HTERT RPE-1 (cell line): Measurements from ENCODE around the gene SAMD4A.

Source experiments
- in situ Hi-C: fragments of 300-500 bp; cut with MboI; formaldehyde crosslinking; loops from 4 replicates; pipeline ENCODE4 v1.14.3; 2020; ENCODE audit warnings: low sequenced_read_pairs

Gene SAMD4A

GRCh38 chr14:54812617-54813016 is 245.7 kb downstream of the SAMD4A start:
- in situ Hi-C loops, result no loop called here

GRCh38 chr14:54813081-54813480 is 246.2 kb downstream of the SAMD4A start:
- in situ Hi-C loops, result no loop called here

DNA sequence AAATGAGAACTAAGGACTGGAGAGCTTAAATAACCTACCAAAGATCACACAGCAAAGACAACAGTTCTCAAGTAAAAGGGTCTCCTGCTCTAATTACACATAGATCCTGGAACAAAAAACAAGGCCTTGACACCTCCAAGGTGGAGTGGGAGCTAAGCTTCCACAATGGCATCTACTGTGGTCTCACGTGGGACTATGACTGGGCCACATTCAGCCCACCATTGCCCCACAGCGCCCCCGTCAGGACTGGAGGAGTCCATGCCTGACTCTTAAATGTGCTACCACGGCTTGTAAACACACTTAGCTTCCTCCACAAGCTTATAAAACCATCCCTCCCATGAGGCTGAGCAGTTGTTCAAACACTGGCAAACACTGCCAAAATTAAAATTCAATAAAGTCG is 247.1 kb downstream of the SAMD4A start:
- in situ Hi-C loops, result no loop called here

DNA sequence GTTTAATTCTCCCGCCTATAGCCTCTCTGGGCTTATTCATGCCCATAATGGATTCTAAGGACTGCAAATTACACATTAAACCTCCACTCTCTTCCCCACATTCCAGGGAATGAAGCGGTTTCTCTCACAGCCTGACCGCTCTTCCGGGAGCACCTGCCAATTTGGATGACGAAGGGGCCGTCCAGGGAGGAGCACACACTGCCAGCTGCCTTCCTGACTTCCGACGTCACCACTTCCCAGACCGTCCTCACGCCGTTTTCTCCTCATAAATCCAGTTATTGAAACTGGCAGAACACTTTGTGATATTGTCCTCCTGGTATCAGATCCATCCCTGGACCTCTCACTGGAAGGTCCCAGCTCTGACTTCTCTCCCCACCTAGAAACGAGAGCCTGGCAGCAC is 248.1 kb downstream of the SAMD4A start:
- in situ Hi-C loops, result no loop called here

- in situ Hi-C loops, result no loop called here
Measured at GRCh38 chr14:54815515-54815914, 248.6 kb downstream of the SAMD4A start.

DNA sequence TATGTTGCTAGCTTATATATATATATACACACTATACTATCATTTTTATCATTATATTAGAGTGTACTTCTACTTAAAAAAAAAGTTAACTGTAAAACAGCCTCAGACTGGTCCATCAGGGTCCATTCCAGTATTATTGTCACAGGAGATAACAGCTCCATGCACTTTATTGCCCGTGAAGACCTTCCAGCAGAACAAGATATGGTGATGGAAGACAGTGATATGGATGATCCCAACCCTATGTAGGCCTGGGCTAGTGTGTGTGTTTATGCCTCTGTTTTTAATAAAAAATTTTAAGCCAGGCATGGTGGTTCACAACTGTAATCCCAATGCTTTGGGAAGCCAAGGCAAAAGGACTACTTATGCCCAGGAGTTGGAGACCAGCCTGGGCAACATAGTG is 249.5 kb downstream of the SAMD4A start:
- in situ Hi-C loops, result no loop called here

DNA sequence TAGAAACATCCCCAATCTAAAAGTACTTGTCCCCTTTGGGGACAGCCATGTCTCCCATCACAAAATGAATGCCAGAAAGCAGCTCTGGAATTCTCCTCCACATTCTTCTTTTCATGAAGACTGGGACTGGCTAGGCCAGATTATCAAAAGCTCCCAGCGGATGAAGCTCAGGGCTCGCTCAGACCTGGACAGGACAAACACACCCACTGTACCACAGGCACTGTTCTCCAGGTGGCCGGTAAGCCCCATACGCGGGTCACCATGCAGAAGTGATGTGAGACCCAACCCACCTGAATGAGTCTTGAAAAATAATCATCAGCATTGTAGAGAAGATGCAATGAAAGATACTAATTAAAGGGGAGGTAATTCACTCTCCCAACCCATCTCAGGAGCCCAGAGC is 250.6 kb downstream of the SAMD4A start:
- in situ Hi-C loops, result no loop called here

GRCh38 chr14:54818201-54819133 is 251.5 kb downstream of the SAMD4A start:
- in situ Hi-C loops, result no loop called here

DNA sequence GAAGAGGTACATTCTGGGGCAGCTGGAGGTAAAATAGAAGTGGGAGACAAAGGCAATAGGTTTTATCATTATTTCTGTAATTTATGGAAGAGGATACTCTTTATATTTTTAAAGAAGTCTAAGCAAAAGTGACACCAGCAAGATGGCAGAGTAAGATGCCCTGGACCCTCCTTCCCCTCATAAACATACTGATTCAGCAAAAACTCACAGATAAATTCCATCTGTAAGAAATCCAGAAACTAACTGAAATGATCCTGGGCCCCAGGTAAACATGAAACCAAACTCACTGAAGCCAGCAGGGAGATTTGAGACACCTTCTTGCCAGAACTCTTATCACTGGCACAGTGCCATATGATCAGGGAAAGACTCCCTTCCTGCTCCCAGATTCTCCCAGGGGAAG is 255.8 kb downstream of the SAMD4A start:
- in situ Hi-C loops, result no loop called here

- in situ Hi-C loops, result no loop called here
Measured at GRCh38 chr14:54823757-54824549, 257.0 kb downstream of the SAMD4A start.

GRCh38 chr14:54828037-54828436 is 261.1 kb downstream of the SAMD4A start:
- in situ Hi-C loops, result no loop called here

- in situ Hi-C loops, result no loop called here
Measured at GRCh38 chr14:54829486-54830224, 262.7 kb downstream of the SAMD4A start.

GRCh38 chr14:54830650-54831049 is 263.7 kb downstream of the SAMD4A start:
- in situ Hi-C loops, result no loop called here

DNA sequence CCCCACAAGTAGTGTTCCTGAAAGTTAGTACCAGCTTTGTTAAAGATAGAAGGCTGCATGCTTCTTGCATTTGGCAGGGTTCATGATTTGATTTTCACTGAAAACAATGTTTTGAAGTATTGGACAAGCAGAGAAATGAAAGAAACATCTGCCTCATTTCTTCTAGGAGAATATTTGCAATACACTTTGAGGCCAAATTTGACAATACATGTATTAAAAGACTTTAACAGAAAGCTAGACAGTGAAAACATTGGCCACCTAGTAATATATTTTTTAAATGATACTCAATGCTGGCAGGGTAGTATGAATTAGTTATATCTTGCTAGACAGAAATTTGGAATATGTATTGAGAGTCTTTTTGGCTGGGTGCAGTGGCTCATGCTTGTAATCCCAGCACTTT is 267.2 kb downstream of the SAMD4A start:
- in situ Hi-C loops, result no loop called here

- in situ Hi-C loops, result no loop called here
Measured at GRCh38 chr14:54834727-54835126, 267.8 kb downstream of the SAMD4A start.

- in situ Hi-C loops, result no loop called here
Measured at GRCh38 chr14:54836231-54836630, 269.3 kb downstream of the SAMD4A start.

DNA sequence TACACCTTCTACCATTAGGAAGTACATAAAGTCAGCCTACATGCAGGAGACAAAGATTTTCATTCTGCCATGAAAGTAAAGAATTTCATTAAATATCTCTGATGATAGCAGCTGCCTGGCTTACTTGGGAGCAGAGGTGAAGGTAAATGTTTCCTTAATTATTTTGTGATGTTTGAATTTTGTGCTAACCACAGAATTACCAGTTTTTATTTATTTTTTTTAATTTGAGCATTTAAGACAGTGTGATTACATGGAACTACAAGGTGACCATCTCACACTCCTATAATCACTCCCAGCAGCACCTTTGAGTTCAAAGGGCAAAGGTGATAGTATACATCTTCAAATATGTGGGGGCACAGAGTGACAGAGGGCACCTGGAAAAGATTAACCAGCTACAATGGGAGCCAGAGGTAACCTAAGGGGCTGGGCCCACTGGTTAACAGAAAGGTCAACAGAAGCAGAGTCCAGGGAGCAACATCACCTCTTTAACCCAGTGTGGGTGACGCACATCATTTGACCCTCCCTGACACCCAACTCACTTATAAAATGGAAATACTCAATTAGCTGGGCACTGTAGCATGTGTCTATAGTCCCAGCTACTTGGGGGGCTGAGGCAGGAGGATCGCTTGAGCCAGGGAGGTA is 270.7 kb downstream of the SAMD4A start:
- in situ Hi-C loops, result no loop called here

DNA sequence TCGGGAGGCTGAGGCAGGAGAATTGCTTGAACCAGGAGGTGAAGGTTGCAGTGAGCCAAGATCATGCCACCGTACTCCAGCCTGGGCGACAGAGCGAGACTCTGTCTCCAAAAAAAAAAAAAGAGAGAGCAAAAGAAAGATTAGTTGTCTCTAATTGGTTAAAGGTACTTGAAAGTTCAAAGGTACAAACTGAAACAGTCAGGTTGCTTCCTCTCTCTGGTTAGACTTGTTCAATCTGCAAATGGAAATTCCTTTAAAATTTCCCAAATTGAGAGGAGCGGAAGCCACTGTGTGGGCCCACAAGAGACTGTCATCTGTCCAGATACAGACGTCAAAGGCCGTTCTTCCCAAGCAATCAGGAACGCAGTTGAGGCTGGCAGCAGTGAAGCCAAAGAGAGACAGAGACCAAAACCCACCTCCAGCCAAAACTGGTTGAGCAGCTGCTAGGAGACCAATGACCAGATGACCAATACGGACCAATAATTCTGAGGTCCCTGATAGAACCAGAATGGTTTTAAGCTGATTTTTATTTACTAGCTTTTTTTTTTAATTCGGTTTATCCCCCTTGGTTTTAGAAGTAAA is 272.1 kb downstream of the SAMD4A start:
- in situ Hi-C loops, result no loop called here

- in situ Hi-C loops, result no loop called here
Measured at GRCh38 chr14:54839701-54840119, 272.8 kb downstream of the SAMD4A start.

- in situ Hi-C loops, result no loop called here
Measured at GRCh38 chr14:54840336-54840735, 273.4 kb downstream of the SAMD4A start.
